Hepatocyte (in vitro differentiated cells): Measurements from ENCODE around the gene EVL.

ENCODE experiments used
- EZH2 ChIP-seq: fragments of 200-600 bp; sonication (generic); IDR thresholded peaks from 2 replicates; pipeline ENCODE4 v1.6.1; 2016; ENCODE audit warnings: antibody characterized with exemption, mild to moderate bottlenecking, borderline replicate concordance
- TF ChIP-seq, protein P1 (sequence below): fragments of 200-600 bp; sonication (generic); IDR thresholded peaks from 2 replicates; pipeline ENCODE4 v1.5.1; 2016; ENCODE audit warnings: antibody characterized with exemption, mild to moderate bottlenecking; ENCODE audit not compliant: poor library complexity

GRCh38 chr14:100145682-100146464, 80.7 kb downstream of the EVL start:
- TF ChIP-seq, protein P1, sequence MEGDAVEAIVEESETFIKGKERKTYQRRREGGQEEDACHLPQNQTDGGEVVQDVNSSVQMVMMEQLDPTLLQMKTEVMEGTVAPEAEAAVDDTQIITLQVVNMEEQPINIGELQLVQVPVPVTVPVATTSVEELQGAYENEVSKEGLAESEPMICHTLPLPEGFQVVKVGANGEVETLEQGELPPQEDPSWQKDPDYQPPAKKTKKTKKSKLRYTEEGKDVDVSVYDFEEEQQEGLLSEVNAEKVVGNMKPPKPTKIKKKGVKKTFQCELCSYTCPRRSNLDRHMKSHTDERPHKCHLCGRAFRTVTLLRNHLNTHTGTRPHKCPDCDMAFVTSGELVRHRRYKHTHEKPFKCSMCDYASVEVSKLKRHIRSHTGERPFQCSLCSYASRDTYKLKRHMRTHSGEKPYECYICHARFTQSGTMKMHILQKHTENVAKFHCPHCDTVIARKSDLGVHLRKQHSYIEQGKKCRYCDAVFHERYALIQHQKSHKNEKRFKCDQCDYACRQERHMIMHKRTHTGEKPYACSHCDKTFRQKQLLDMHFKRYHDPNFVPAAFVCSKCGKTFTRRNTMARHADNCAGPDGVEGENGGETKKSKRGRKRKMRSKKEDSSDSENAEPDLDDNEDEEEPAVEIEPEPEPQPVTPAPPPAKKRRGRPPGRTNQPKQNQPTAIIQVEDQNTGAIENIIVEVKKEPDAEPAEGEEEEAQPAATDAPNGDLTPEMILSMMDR, result no peak
- TF ChIP-seq EZH2, result no peak
